Endothelial cell (in vitro differentiated cells): ENCODE results near the gene SLC22A16. TPM values are rescaled to one million over a fixed set of nuclear protein-coding genes. Genes with fewer than 3 reads are reported as not detected.

Experiments used
- DNase-seq: peaks from one replicate; pipeline ENCODE4 v3.0.0; 2021; ENCODE audit warnings: low spot score
- H3K27ac Mint-ChIP-seq: one replicate; pipeline ENCODE4 v1.8.0; 2021; ENCODE audit warnings: mixed read lengths, inconsistent platforms; ENCODE audit not compliant: unreplicated experiment
- H3K27me3 Mint-ChIP-seq: one replicate; pipeline ENCODE4 v1.8.0; 2021; ENCODE audit warnings: mild to moderate bottlenecking, moderate library complexity, mixed read lengths, inconsistent platforms; ENCODE audit not compliant: unreplicated experiment
- H3K36me3 Mint-ChIP-seq: one replicate; pipeline ENCODE4 v1.8.0; 2021; ENCODE audit warnings: mild to moderate bottlenecking, low read depth, mixed read lengths, inconsistent platforms; ENCODE audit not compliant: unreplicated experiment
- H3K4me1 Mint-ChIP-seq: one replicate; pipeline ENCODE4 v1.8.0; 2021; ENCODE audit warnings: mild to moderate bottlenecking, mixed read lengths, inconsistent platforms; ENCODE audit not compliant: unreplicated experiment
- H3K4me3 Mint-ChIP-seq: one replicate; pipeline ENCODE4 v1.8.0; 2021; ENCODE audit warnings: mild to moderate bottlenecking, mixed read lengths, inconsistent platforms; ENCODE audit not compliant: unreplicated experiment
- H3K9me3 Mint-ChIP-seq: one replicate; pipeline ENCODE4 v1.8.0; 2021; ENCODE audit warnings: mixed read lengths, inconsistent platforms; ENCODE audit not compliant: unreplicated experiment
- CTCF ChIP-seq: fragments of 200-600 bp; sonication (generic); IDR thresholded peaks from one replicate; pipeline ENCODE4 v1.5.0; 2021; ENCODE audit warnings: antibody characterized with exemption; ENCODE audit not compliant: unreplicated experiment
- total RNA-seq: library from RNA; stranded (reverse); fragmentation: NEBNext Ultra II Directional; extraction: Animal tissue kit (Norgen Biotek cat#: 25700); gene quantifications from one replicate; pipeline ENCODE4 v1.2.1, GENCODE V29; 2021; ENCODE audit not compliant: unreplicated experiment

SLC22A16 gene
- total RNA-seq, 1 donor from 2014 or later = 0.54 TPM

- Mint-ChIP-seq H3K27ac (no peak overlapping the region), H3K27me3 (peaks cover 10% of the 10 kb centered on the region), H3K4me1 (peaks cover 10% of the 10 kb centered on the region), H3K4me3 (no peak overlapping the region), H3K36me3 (no peaks in the 10 kb centered on the region), H3K9me3 (no peaks in the 10 kb centered on the region)
- DNase-seq = no peak
- TF ChIP-seq CTCF = no peak
Measured at GRCh38 chr6:110474500-110474899, 1.9 kb downstream of the SLC22A16 start.

GRCh38 chr6:110472739-110473138 is 3.7 kb downstream of the SLC22A16 start:
- no peak overlapping the region for H3K27ac Mint-ChIP-seq
- no peak for DNase-seq
- H3K27me3 Mint-ChIP-seq = peaks cover 5% of the 10 kb centered on the region
- H3K9me3 Mint-ChIP-seq = no peaks in the 10 kb centered on the region
- TF ChIP-seq CTCF = no peak
- no peaks in the 10 kb centered on the region for H3K36me3 Mint-ChIP-seq
- no peak overlapping the region for H3K4me3 Mint-ChIP-seq
- H3K4me1 Mint-ChIP-seq = peaks cover 10% of the 10 kb centered on the region

- Mint-ChIP-seq H3K4me1 (peaks cover 10% of the 10 kb centered on the region), H3K27me3 (peaks cover 4% of the 10 kb centered on the region), H3K36me3 (no peaks in the 10 kb centered on the region), H3K27ac (no peak overlapping the region), H3K9me3 (no peaks in the 10 kb centered on the region), H3K4me3 (no peak overlapping the region)
- no peak for TF ChIP-seq CTCF
- DNase-seq = no peak
Measured at GRCh38 chr6:110471726-110472365, 4.6 kb downstream of the SLC22A16 start.

- H3K4me3 Mint-ChIP-seq = no peak overlapping the region
- TF ChIP-seq CTCF = no peak
- H3K27me3 Mint-ChIP-seq = peaks cover 4% of the 10 kb centered on the region
- H3K9me3 Mint-ChIP-seq = no peaks in the 10 kb centered on the region
- DNase-seq = no peak
- H3K27ac Mint-ChIP-seq = no peak overlapping the region
- H3K4me1 Mint-ChIP-seq = no peaks in the 10 kb centered on the region
- no peaks in the 10 kb centered on the region for H3K36me3 Mint-ChIP-seq
Measured at GRCh38 chr6:110468731-110469130, 7.7 kb downstream of the SLC22A16 start.

- Mint-ChIP-seq H3K27me3 (peaks cover 2% of the 10 kb centered on the region), H3K4me1 (no peaks in the 10 kb centered on the region), H3K27ac (no peak overlapping the region), H3K4me3 (no peak overlapping the region), H3K9me3 (no peaks in the 10 kb centered on the region), H3K36me3 (no peaks in the 10 kb centered on the region)
- DNase-seq = no peak
- no peak for TF ChIP-seq CTCF
Measured at GRCh38 chr6:110467566-110468140, 8.8 kb downstream of the SLC22A16 start.
